Aorta (tissue), 5 donors: ENCODE results near the gene ZNF77. TPM values are rescaled to one million over a fixed set of nuclear protein-coding genes. Genes with fewer than 3 reads are reported as not detected.

ENCODE experiments used
- ATAC-seq: fragments of 200-7000 bp; cut with Tn5 transposase; one replicate; pipeline ENCODE4 v1.9.1; 2022; ENCODE audit warnings: moderate library complexity; ENCODE audit not compliant: low FRiP score
- DNase-seq, 2 donors: peaks; one replicate each; pipeline ENCODE4 v3.0.0-alpha.2; 2020
- H3K27ac ChIP-seq, 2 donors: one replicate each; pipeline ENCODE4 v1.5.1; 2013; ENCODE audit warnings: low read length in 2 of 2, mild to moderate bottlenecking in 2 of 2, moderate library complexity in 2 of 2, control low read depth in 1 of 2, inconsistent platforms in 1 of 2, low read depth in 1 of 2
- H3K27me3 ChIP-seq, 2 donors: one replicate each; pipeline ENCODE4 v1.6.1; 2013; ENCODE audit warnings: control low read depth in 1 of 2, low read length in 1 of 2, mild to moderate bottlenecking in 1 of 2, moderate library complexity in 1 of 2; ENCODE audit not compliant: insufficient read depth in 2 of 2, control insufficient read depth in 1 of 2
- H3K36me3 ChIP-seq, 2 donors: one replicate each; pipeline ENCODE4 v1.6.1; 2013; ENCODE audit warnings: control low read depth in 1 of 2, low read length in 1 of 2, mild to moderate bottlenecking in 1 of 2; ENCODE audit not compliant: insufficient read depth in 2 of 2, control insufficient read depth in 1 of 2
- H3K4me1 ChIP-seq, 2 donors: one replicate each; pipeline ENCODE4 v1.6.1; 2013; ENCODE audit warnings: low read length in 2 of 2, control low read depth in 1 of 2, mild to moderate bottlenecking in 1 of 2, moderate library complexity in 1 of 2; ENCODE audit not compliant: insufficient read depth in 2 of 2, control insufficient read depth in 1 of 2
- H3K4me3 ChIP-seq, 2 donors: one replicate each; pipeline ENCODE4 v1.5.1; 2013; ENCODE audit warnings: low read length in 2 of 2, control low read depth in 1 of 2, mild to moderate bottlenecking in 1 of 2
- H3K9me3 ChIP-seq: one replicate; pipeline ENCODE4 v1.6.1; 2013; ENCODE audit warnings: mild to moderate bottlenecking, low read length; ENCODE audit not compliant: control insufficient read depth
- WGBS, 2 donors: extraction: QIAGEN DNeasy Blood & Tissue Kit; methylation state at CpG; one replicate each; pipeline ENCODE4 v1.1.7; 2013; 5-methylcytosine and 5-hydroxymethylcytosine counted together
- intact Hi-C, 2 donors: fragments of 100-400 bp; cut with DNase I; formaldehyde crosslinking; loops; one replicate each; pipeline versions ENCODE4 v1.14.2 to v1.15.0; 2022
- polyA plus RNA-seq, 2 donors: library from polyadenylated mRNA; stranded (reverse); fragments of 200-250 nt; gene quantifications; one replicate each; pipeline ENCODE4 v1.2.3, GENCODE V29; 2013
- total RNA-seq, 2 donors: library from RNA; stranded (reverse); fragmentation: NEBNext Ultra II Directional; extraction: Animal tissue kit (Norgen Biotek cat#: 25700); gene quantifications; one replicate each; pipeline ENCODE4 v1.2.1, GENCODE V29; 2021
- donor health status: healthy with polysubstance abuse.
- donor health status: Bipolar disorder and iron deficiency.
- donor health status: DM: no; HTN: no; CAD: no.
- donor health status: DM: no; HTN: no; CAD: no.
- donor health status: DM: yes; HTN: yes; CAD: no.

The ZNF77 gene
- total and polyA plus RNA-seq, 4 donors = 1.3 to 4.5 (median 3.6) TPM

GRCh38 chr19:2977001-2977745 is 32.4 kb upstream of the ZNF77 start, which contains the start of gene TLE6:
TSS of gene TLE6 (plus strand) at chr19:2977564. CDS start at chr19:2978234, 670 bp downstream.
- peak; percentile 97 to 98 for DNase-seq
- Histone ChIP-seq H3K4me1 (no peaks in the 10 kb centered on the region), H3K4me3 (peak within 1 kb of the TSS; percentile 21 to 57), H3K27me3 (no peaks in the 10 kb centered on the region), H3K36me3 (no peaks in the 10 kb centered on the region), H3K27ac (no peak within 1 kb of the TSS), H3K9me3 (no peaks in the 10 kb centered on the region)
- intact Hi-C loops = loop anchor here in 1 of 2 donors (2.0 kb wide), 1 partner anchor 58 kb away; no protein-coding TSS in a partner anchor
- peak; percentile 96 for ATAC-seq
- 0 to 1% methylated on average over 46 to 51 of the region's 51 CpGs for WGBS, 2 donors

- DNase-seq = no peak
- Histone ChIP-seq H3K27ac (no peak overlapping the region), H3K27me3 (no peaks in the 10 kb centered on the region), H3K4me1 (no peaks in the 10 kb centered on the region), H3K36me3 (no peaks in the 10 kb centered on the region), H3K9me3 (no peaks in the 10 kb centered on the region), H3K4me3 (peak overlapping the region; percentile 21 to 57)
- ATAC-seq = no peak
- intact Hi-C loops = loop anchor here in 1 of 2 donors (2.0 kb wide), 1 partner anchor 58 kb away; no protein-coding TSS in a partner anchor
- WGBS, 2 donors = 6 to 7% methylated on average over 15 of the region's 15 CpGs
These were observed 31.8 kb upstream of the ZNF77 start for GRCh38 chr19:2976609-2977000.

- Histone ChIP-seq H3K4me3 (no peak overlapping the region), H3K4me1 (no peaks in the 10 kb centered on the region), H3K27me3 (no peaks in the 10 kb centered on the region), H3K36me3 (no peaks in the 10 kb centered on the region), H3K9me3 (no peaks in the 10 kb centered on the region), H3K27ac (no peak overlapping the region)
- DNase-seq (peak in 1 of 2 donors; percentile 70), ATAC-seq (no peak)
- WGBS, 2 donors = 51 to 58% methylated on average over 14 of the region's 14 CpGs
- intact Hi-C loops = no loop called here
These were observed 29.7 kb upstream of the ZNF77 start for GRCh38 chr19:2974342-2975041.

- Histone ChIP-seq H3K4me1 (no peaks in the 10 kb centered on the region), H3K27ac (no peak overlapping the region), H3K4me3 (no peak overlapping the region), H3K9me3 (no peaks in the 10 kb centered on the region), H3K36me3 (no peaks in the 10 kb centered on the region), H3K27me3 (no peaks in the 10 kb centered on the region)
- intact Hi-C loops = no loop called here
- WGBS, 2 donors = 44% methylated on average over 8 of the region's 8 CpGs
- ATAC-seq (no peak), DNase-seq (no peak)
These were observed 28.5 kb upstream of the ZNF77 start for GRCh38 chr19:2973229-2973628.

GRCh38 chr19:2970201-2970835 is 25.5 kb upstream of the ZNF77 start:
- 79 to 81% methylated on average over 9 of the region's 9 CpGs for WGBS, 2 donors
- ATAC-seq = peak; percentile 34
- intact Hi-C loops = no loop called here
- Histone ChIP-seq H3K9me3 (no peaks in the 10 kb centered on the region), H3K4me1 (no peaks in the 10 kb centered on the region), H3K4me3 (no peak overlapping the region), H3K27me3 (no peaks in the 10 kb centered on the region), H3K36me3 (no peaks in the 10 kb centered on the region), H3K27ac (no peak overlapping the region)
- no peak for DNase-seq

- Histone ChIP-seq H3K9me3 (no peaks in the 10 kb centered on the region), H3K36me3 (no peaks in the 10 kb centered on the region), H3K4me1 (no peaks in the 10 kb centered on the region), H3K27ac (no peak overlapping the region), H3K4me3 (no peak overlapping the region), H3K27me3 (no peaks in the 10 kb centered on the region)
- 20 to 25% methylated on average over 5 of the region's 5 CpGs for WGBS, 2 donors
- ATAC-seq = peak; percentile 42
- intact Hi-C loops = no loop called here
- no peak for DNase-seq
These were observed 24.3 kb upstream of the ZNF77 start for GRCh38 chr19:2969104-2969504.

- Histone ChIP-seq H3K27me3 (no peaks in the 10 kb centered on the region), H3K36me3 (no peaks in the 10 kb centered on the region), H3K4me1 (no peaks in the 10 kb centered on the region), H3K27ac (no peak overlapping the region), H3K9me3 (no peaks in the 10 kb centered on the region), H3K4me3 (no peak overlapping the region)
- 87% methylated on average over 8 of the region's 8 CpGs for WGBS, 2 donors
- DNase-seq = no peak
- intact Hi-C loops = no loop called here
- ATAC-seq = no peak
These were observed 23.2 kb upstream of the ZNF77 start for GRCh38 chr19:2967972-2968371.

- 95 to 96% methylated on average over 5 of the region's 5 CpGs for WGBS, 2 donors
- Histone ChIP-seq H3K9me3 (no peaks in the 10 kb centered on the region), H3K27ac (no peak overlapping the region), H3K27me3 (no peaks in the 10 kb centered on the region), H3K4me1 (no peaks in the 10 kb centered on the region), H3K4me3 (no peak overlapping the region), H3K36me3 (no peaks in the 10 kb centered on the region)
- no peak for ATAC-seq
- no peak for DNase-seq
- intact Hi-C loops = loop anchor here in 1 of 2 donors (5.0 kb wide), 1 partner anchor 142 kb away; no protein-coding TSS in a partner anchor
These were observed 20.1 kb upstream of the ZNF77 start for GRCh38 chr19:2964874-2965273.
